Epithelial cell of esophagus (primary cell): ENCODE results near the gene DGCR6L.
"Not testable (repeated sequence)": the region's sequence is repeated elsewhere in the genome, so short reads cannot be mapped to it uniquely, and the experiment has no call there.

Experiments used
- DNase-seq: peaks from one replicate; pipeline ENCODE4 v3.0.0; 2010; ENCODE audit warnings: low read depth
- H3K4me3 ChIP-seq: 2 replicates; pipeline ENCODE4 v1.5.1; 2011; ENCODE audit warnings: mild to moderate bottlenecking, low read length, control low read depth
- CTCF ChIP-seq: IDR thresholded peaks from 2 replicates; pipeline ENCODE4 v1.5.1; 2011; ENCODE audit warnings: low read depth, mild to moderate bottlenecking, low read length, control low read depth, inconsistent platforms; ENCODE audit not compliant: insufficient read depth; ENCODE audit errors: missing control alignments

The DGCR6L gene

GRCh38 chr22:20275836-20276235 lies 44.0 kb downstream of the DGCR6L start:
- TF ChIP-seq CTCF, result no peak
- DNase-seq, result no peak
- H3K4me3 ChIP-seq, result no peak overlapping the region

- not testable (repeated sequence) for DNase-seq, H3K4me3 ChIP-seq
These were observed 44.5 kb downstream of the DGCR6L start for GRCh38 chr22:20275325-20275724.

- DNase-seq, H3K4me3 ChIP-seq: not testable (repeated sequence)
These were observed 45.5 kb downstream of the DGCR6L start for GRCh38 chr22:20274374-20274773.

GRCh38 chr22:20273758-20274181 lies 46.1 kb downstream of the DGCR6L start:
- TF ChIP-seq CTCF, result no peak
- DNase-seq, result no peak
- H3K4me3 ChIP-seq, result no peak overlapping the region

- H3K4me3 ChIP-seq, result no peak overlapping the region
- no peak for DNase-seq
- TF ChIP-seq CTCF, result no peak
These were observed 47.2 kb downstream of the DGCR6L start for GRCh38 chr22:20272700-20273099.

GRCh38 chr22:20272174-20272573 lies 47.7 kb downstream of the DGCR6L start:
- no peak for DNase-seq
- no peak overlapping the region for H3K4me3 ChIP-seq
- no peak for TF ChIP-seq CTCF

- TF ChIP-seq CTCF, result no peak
- DNase-seq, result no peak
- H3K4me3 ChIP-seq, result no peak overlapping the region
These were observed 48.5 kb downstream of the DGCR6L start for GRCh38 chr22:20271114-20271994.

GRCh38 chr22:20270190-20271113 lies 49.4 kb downstream of the DGCR6L start:
- not testable (repeated sequence) for DNase-seq, H3K4me3 ChIP-seq

GRCh38 chr22:20269673-20270072 lies 50.2 kb downstream of the DGCR6L start:
- not testable (repeated sequence) for DNase-seq, H3K4me3 ChIP-seq

GRCh38 chr22:20269201-20269600 lies 50.7 kb downstream of the DGCR6L start:
- not testable (repeated sequence) for H3K4me3 ChIP-seq, DNase-seq
